Hepatic stellate cell (primary cell): ENCODE results near the gene BCAM.
"Not testable (repeated sequence)": the region's sequence is repeated elsewhere in the genome, so short reads cannot be mapped to it uniquely, and the experiment has no call there.

ENCODE experiments used
- DNase-seq: peaks from one replicate; pipeline ENCODE4 v3.0.0; 2011; ENCODE audit warnings: low spot score

The BCAM gene

GRCh38 chr19:44848812-44849447 is 40.0 kb downstream of the BCAM start:
- no peak for DNase-seq

GRCh38 chr19:44850641-44851109 is 41.8 kb downstream of the BCAM start:
- DNase-seq = no peak

GRCh38 chr19:44851427-44851826 is 42.5 kb downstream of the BCAM start:
- no peak for DNase-seq

GRCh38 chr19:44855606-44856005 is 46.7 kb downstream of the BCAM start:
- DNase-seq = no peak

- no peak for DNase-seq
These were observed 47.6 kb downstream of the BCAM start for GRCh38 chr19:44856421-44857083.

- DNase-seq = no peak
These were observed 48.9 kb downstream of the BCAM start for GRCh38 chr19:44857837-44858236.

GRCh38 chr19:44861576-44861975 is 52.7 kb downstream of the BCAM start:
- not testable (repeated sequence) for DNase-seq

- DNase-seq = no peak
These were observed 55.1 kb downstream of the BCAM start for GRCh38 chr19:44863990-44864389.

- no peak for DNase-seq
These were observed 56.4 kb downstream of the BCAM start for GRCh38 chr19:44865196-44865767.

- no peak for DNase-seq
These were observed 57.8 kb downstream of the BCAM start for GRCh38 chr19:44866664-44867063.

- DNase-seq = no peak
These were observed 58.7 kb downstream of the BCAM start for GRCh38 chr19:44867578-44867977.

- DNase-seq = peak; percentile 44
These were observed 61.0 kb downstream of the BCAM start for GRCh38 chr19:44869733-44870470.
